Muscle of leg (tissue), 11 donors: ENCODE measurements around the gene DEPDC1B. TPM values are rescaled to one million over a fixed set of nuclear protein-coding genes. Genes with fewer than 3 reads are reported as not detected.

Experiments used
- DNase-seq: peaks from one replicate; pipeline ENCODE4 v3.0.0; 2013
- H3K27ac ChIP-seq: one replicate; pipeline ENCODE4 v1.5.1; 2013; ENCODE audit warnings: mild to moderate bottlenecking, low read length, control low read depth
- H3K27me3 ChIP-seq: one replicate; pipeline ENCODE4 v1.6.1; 2013; ENCODE audit warnings: low read length; ENCODE audit not compliant: control insufficient read depth, insufficient read depth
- H3K36me3 ChIP-seq: one replicate; pipeline ENCODE4 v1.6.1; 2013; ENCODE audit warnings: low read length; ENCODE audit not compliant: control insufficient read depth, insufficient read depth
- H3K4me1 ChIP-seq: one replicate; pipeline ENCODE4 v1.6.1; 2013; ENCODE audit warnings: low read length; ENCODE audit not compliant: control insufficient read depth, insufficient read depth
- H3K4me3 ChIP-seq: one replicate; pipeline ENCODE4 v1.5.1; 2013; ENCODE audit warnings: low read length, control low read depth
- H3K9me3 ChIP-seq: replicated peaks from 2 replicates; pipeline ENCODE4 v1.6.1; 2013; ENCODE audit warnings: low read depth, low read length; ENCODE audit not compliant: control insufficient read depth
- WGBS: methylation state at CpG from one replicate; pipeline ENCODE4 v1.1.5; 2013; ENCODE audit warnings: missing lambda C conversion rate; ENCODE audit not compliant: insufficient coverage; 5-methylcytosine and 5-hydroxymethylcytosine counted together
- polyA plus RNA-seq, 8 donors: library from polyadenylated mRNA; unstranded; fragments of 120-200 nt; gene quantifications; one replicate each; pipeline versions ENCODE4 v1.2.1 to v1.2.3, GENCODE V29; 2013; ENCODE audit warnings: inconsistent platforms in 1 of 8, low replicate concordance in 1 of 8; ENCODE audit not compliant: insufficient read length in 8 of 8, insufficient read depth in 1 of 8
- total RNA-seq: library from RNA; stranded (reverse); fragments of 120-200 nt; gene quantifications from one replicate; pipeline ENCODE4 v1.2.4, GENCODE V29; 2013

Gene DEPDC1B
- total and polyA plus RNA-seq, 9 donors = 3.6 to 6.4 (median 5.2) TPM

DNA sequence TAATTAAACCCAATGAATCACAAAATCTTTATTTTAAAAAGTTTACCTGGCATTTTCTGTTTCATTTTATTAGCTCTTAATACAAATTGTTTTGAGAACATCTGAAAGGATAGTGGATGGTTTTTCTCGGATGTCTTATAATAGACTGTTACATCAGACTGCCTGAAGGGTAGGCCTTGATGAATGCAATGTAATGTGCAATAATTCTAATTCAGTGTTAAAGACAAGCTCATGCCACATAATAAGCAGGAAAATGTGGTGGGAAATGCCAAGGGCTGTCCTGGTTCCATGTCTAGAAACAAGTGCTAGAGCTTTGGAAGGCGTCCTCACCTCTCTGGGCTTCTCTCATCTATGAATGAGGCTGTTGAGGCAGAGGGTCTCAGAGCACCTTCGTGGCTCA, 148.1 kb downstream of the DEPDC1B start:
- H3K27ac ChIP-seq = no peak overlapping the region
- no peaks in the 10 kb centered on the region for H3K4me1 ChIP-seq
- WGBS = 80% methylated on average over 1 of the region's 3 CpGs
- DNase-seq = no peak
- no peak overlapping the region for H3K4me3 ChIP-seq
- H3K27me3 ChIP-seq = no peaks in the 10 kb centered on the region
- no peaks in the 10 kb centered on the region for H3K36me3 ChIP-seq
- peaks cover 3% of the 10 kb centered on the region for H3K9me3 ChIP-seq

DNA sequence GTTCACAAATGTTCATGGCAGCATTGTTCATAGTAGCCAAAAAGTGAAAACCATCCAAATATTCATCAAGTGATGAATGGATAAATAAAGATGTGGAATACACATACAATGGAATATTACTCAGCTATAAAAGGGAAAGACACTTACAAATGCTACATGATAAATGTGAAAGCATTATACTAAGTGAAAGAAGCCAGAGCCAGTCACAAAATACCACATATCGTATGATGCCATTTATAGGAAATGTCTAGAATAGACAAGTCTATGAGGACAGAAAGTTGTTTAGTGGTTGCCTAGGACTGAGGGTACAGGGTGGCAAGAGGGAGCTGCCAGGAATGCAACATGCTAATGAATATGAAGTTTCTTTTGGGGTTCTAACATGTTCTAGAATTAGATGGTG, 148.7 kb downstream of the DEPDC1B start:
- H3K36me3 ChIP-seq = no peaks in the 10 kb centered on the region
- no peaks in the 10 kb centered on the region for H3K4me1 ChIP-seq
- peaks cover 3% of the 10 kb centered on the region for H3K9me3 ChIP-seq
- DNase-seq = no peak
- H3K27me3 ChIP-seq = no peaks in the 10 kb centered on the region
- no peak overlapping the region for H3K4me3 ChIP-seq
- no CpG with 5 or more reads among the region's 1 CpG for WGBS
- H3K27ac ChIP-seq = no peak overlapping the region

DNA sequence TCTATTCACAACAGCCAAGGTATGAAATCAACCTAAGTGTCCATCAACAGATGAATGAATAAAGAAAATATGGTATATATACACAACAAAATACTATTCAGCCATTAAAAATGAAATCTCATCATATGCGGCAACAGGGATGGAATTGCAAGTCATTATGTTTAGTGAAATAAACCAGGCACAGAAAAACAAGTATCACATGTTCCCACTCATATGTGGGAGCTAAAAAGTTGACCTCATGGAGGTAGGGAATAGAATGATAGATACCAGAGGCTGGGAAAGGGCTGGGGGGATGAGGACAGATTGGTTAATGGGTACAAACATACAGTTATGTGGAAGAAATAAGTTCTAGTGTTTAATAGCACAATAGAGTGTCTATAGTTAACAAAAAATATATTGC, 149.7 kb downstream of the DEPDC1B start:
- Histone ChIP-seq H3K4me1 (no peaks in the 10 kb centered on the region), H3K4me3 (no peak overlapping the region), H3K36me3 (no peaks in the 10 kb centered on the region), H3K27me3 (no peaks in the 10 kb centered on the region), H3K27ac (no peak overlapping the region), H3K9me3 (no peaks in the 10 kb centered on the region)
- no peak for DNase-seq
- no CpG with 5 or more reads among the region's 1 CpG for WGBS

- no peaks in the 10 kb centered on the region for H3K36me3 ChIP-seq
- H3K9me3 ChIP-seq = no peaks in the 10 kb centered on the region
- no CpG with 5 or more reads among the region's 3 CpGs for WGBS
- DNase-seq = no peak
- no peak overlapping the region for H3K4me3 ChIP-seq
- no peaks in the 10 kb centered on the region for H3K4me1 ChIP-seq
- no peaks in the 10 kb centered on the region for H3K27me3 ChIP-seq
- H3K27ac ChIP-seq = no peak overlapping the region
These were observed 150.1 kb downstream of the DEPDC1B start for GRCh38 chr5:60549841-60550240.

Other genes starting within 250 kb of the DEPDC1B start
- 0.13 TPM for gene ELOVL7, start 144.1 kb upstream of the DEPDC1B start, total RNA-seq
- gene ELOVL7, start 144.1 kb upstream of the DEPDC1B start, polyA plus RNA-seq = 1 to 10 TPM in 1 of 8 donors, under 1 TPM in 7; 0.11 to 3.4 (median 0.22) TPM
- 21.9 TPM for gene ERCC8, start 244.9 kb upstream of the DEPDC1B start, total RNA-seq
- gene ERCC8, start 244.9 kb upstream of the DEPDC1B start, polyA plus RNA-seq = 10 to 100 TPM; 10.4 to 15.3 (median 13.7) TPM
- 34.4 TPM for gene NDUFAF2, start 245.0 kb upstream of the DEPDC1B start, total RNA-seq
- 10 to 100 TPM; 21.4 to 34.1 (median 30.2) TPM for gene NDUFAF2, start 245.0 kb upstream of the DEPDC1B start, polyA plus RNA-seq